Vagina (tissue), 2 donors: Measurements from ENCODE around the gene CTSL.

Experiments
- CTCF ChIP-seq, 3 experiments: fragments of 450-650 bp in 2 of 3; fragments of 200-600 bp in 1 of 3; sonication (generic) in 1 of 3; IDR thresholded peaks; one replicate each; pipeline ENCODE4 v1.5.1; 2017 to 2019; ENCODE audit warnings: antibody characterized with exemption in 3 of 3, mild to moderate bottlenecking in 2 of 3, moderate library complexity in 2 of 3
- POLR2A ChIP-seq, 2 donors: fragments of 450-650 bp; IDR thresholded peaks; one replicate each; pipeline ENCODE4 v1.6.1; 2017; ENCODE audit warnings: antibody characterized with exemption in 2 of 2, mild to moderate bottlenecking in 2 of 2, moderate library complexity in 2 of 2
- POLR2AphosphoS5 ChIP-seq, 2 donors: sonication (generic); formaldehyde crosslinking; IDR thresholded peaks; one replicate each; pipeline ENCODE4 v1.9.0; 2017; ENCODE audit warnings: antibody characterized with exemption in 2 of 2, mild to moderate bottlenecking in 2 of 2, low read depth in 1 of 2; ENCODE audit not compliant: insufficient read depth in 1 of 2

DNA sequence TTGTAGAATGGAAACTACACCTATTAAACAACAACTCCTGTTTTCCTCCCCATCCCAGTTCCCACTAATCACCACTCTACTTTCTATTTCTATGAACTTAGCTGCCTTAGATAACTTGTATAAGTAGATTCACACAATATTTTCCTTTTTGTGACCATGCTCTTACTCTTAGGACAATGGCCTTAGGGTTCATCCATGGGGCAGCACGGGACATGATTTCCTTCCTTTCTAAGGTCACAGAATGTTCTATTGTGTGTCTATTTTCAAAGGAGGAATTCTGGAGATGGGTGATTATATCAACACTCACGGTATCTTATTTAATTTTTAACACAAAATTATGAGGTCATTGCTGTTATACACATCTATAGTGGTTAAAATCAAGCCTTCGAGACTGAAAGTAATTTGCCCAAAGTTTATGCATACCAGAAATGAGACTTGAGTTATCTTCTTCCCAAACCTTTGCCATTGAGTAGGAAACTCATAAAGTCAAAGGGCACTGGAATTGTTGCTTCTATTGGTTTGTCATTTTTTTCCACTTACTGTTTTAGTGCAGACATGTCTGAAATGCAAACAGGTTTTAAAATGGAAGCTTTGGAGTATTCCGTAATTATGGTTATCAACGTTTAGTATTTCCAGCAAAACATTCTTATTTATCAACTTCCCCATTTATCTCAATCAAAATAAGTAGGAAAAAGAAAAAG, 23.6 kb downstream of the CTSL start:
- no peak for TF ChIP-seq POLR2A (IDR thresholded peaks at IDR 0.05)
- TF ChIP-seq CTCF (IDR thresholded peaks at IDR 0.05) = no peak
- no peak for TF ChIP-seq POLR2AphosphoS5 (IDR thresholded peaks at IDR 0.05; ENCODE audit: insufficient read depth in 1 of 2, low read depth in 1 of 2)
